GM23248 (cell line): ENCODE data around the gene SPATS2. TPM values are rescaled to one million over a fixed set of nuclear protein-coding genes. Genes with fewer than 3 reads are reported as not detected.

Experiments used
- DNase-seq: peaks from one replicate; pipeline ENCODE4 v3.0.0-alpha.2; 2015
- H2AFZ ChIP-seq: fragments of 200-600 bp; sonication (generic); 2 replicates; pipeline ENCODE4 v1.6.1; 2016; ENCODE audit warnings: antibody characterized with exemption
- H3F3A ChIP-seq: fragments of 200-600 bp; sonication (generic); 2 replicates; pipeline ENCODE4 v1.6.1; 2016; ENCODE audit warnings: mild to moderate bottlenecking, antibody characterized with exemption, mixed run types; ENCODE audit not compliant: insufficient read depth
- H3K27ac ChIP-seq: fragments of 200-600 bp; sonication (generic); 2 replicates; pipeline ENCODE4 v1.5.1; 2016; ENCODE audit warnings: mild to moderate bottlenecking
- H3K27me3 ChIP-seq: fragments of 200-600 bp; sonication (generic); replicated peaks from 2 replicates; pipeline ENCODE4 v1.6.1; 2016; ENCODE audit warnings: mild to moderate bottlenecking; ENCODE audit not compliant: insufficient read depth
- H3K36me3 ChIP-seq: fragments of 200-600 bp; sonication (generic); 2 replicates; pipeline ENCODE4 v1.6.1; 2016; ENCODE audit warnings: low read depth, mild to moderate bottlenecking
- H3K4me1 ChIP-seq: fragments of 200-600 bp; sonication (generic); 2 replicates; pipeline ENCODE4 v1.6.1; 2016; ENCODE audit warnings: mild to moderate bottlenecking; ENCODE audit not compliant: insufficient read depth
- H3K4me2 ChIP-seq: fragments of 200-600 bp; sonication (generic); one replicate; pipeline ENCODE4 v1.6.1; 2016; ENCODE audit warnings: mild to moderate bottlenecking; ENCODE audit not compliant: unreplicated experiment
- H3K4me3 ChIP-seq: fragments of 200-600 bp; sonication (generic); 2 replicates; pipeline ENCODE4 v1.5.1; 2016; ENCODE audit warnings: mild to moderate bottlenecking
- H3K79me2 ChIP-seq: fragments of 200-600 bp; sonication (generic); 2 replicates; pipeline ENCODE4 v1.6.1; 2016; ENCODE audit warnings: mild to moderate bottlenecking; ENCODE audit not compliant: insufficient read depth
- H3K9ac ChIP-seq: fragments of 200-600 bp; sonication (generic); 2 replicates; pipeline ENCODE4 v1.6.1; 2016; ENCODE audit warnings: mild to moderate bottlenecking
- H3K9me2 ChIP-seq: fragments of 200-600 bp; sonication (generic); 2 replicates; pipeline ENCODE4 v1.6.1; 2016; ENCODE audit warnings: mixed run types, mild to moderate bottlenecking, moderate library complexity; ENCODE audit not compliant: insufficient read depth
- H3K9me3 ChIP-seq: fragments of 200-600 bp; sonication (generic); one replicate; pipeline ENCODE4 v1.6.1; 2017; ENCODE audit warnings: low read depth
- H4K20me1 ChIP-seq: fragments of 200-600 bp; sonication (generic); 2 replicates; pipeline ENCODE4 v1.6.0; 2016; ENCODE audit not compliant: insufficient read depth
- EZH2 ChIP-seq: fragments of 200-600 bp; sonication (generic); IDR thresholded peaks from 2 replicates; pipeline ENCODE4 v1.6.1; 2018; ENCODE audit warnings: antibody characterized with exemption, mild to moderate bottlenecking; ENCODE audit not compliant: insufficient read depth, poor library complexity, severe bottlenecking
- EZH2phosphoT487 ChIP-seq: fragments of 200-600 bp; sonication (generic); IDR thresholded peaks from 2 replicates; pipeline ENCODE4 v1.6.1; 2018; ENCODE audit warnings: antibody characterized with exemption, moderate library complexity, mild to moderate bottlenecking, low read depth; ENCODE audit not compliant: insufficient read depth
- WGBS, 2 experiments: methylation state at CpG; one replicate each; pipeline ENCODE4 v1.1.6; 2015 to 2017; ENCODE audit warnings: low lambda C conversion rate in 2 of 2, low coverage in 1 of 2; ENCODE audit errors: missing lambda C conversion rate in 2 of 2; 5-methylcytosine and 5-hydroxymethylcytosine counted together
- in situ Hi-C: fragments of 300-500 bp; cut with MboI; formaldehyde crosslinking; loops from 2 replicates; pipeline ENCODE4 v1.15.0; 2020
- polyA plus RNA-seq: library from polyadenylated mRNA; unstranded; fragments of >200 nt; fragmentation: Nextera tagmentation; extraction: Ambion mirVana; gene quantifications from 2 replicates; pipeline ENCODE4 v1.2.1, GENCODE V29; 2016
- total RNA-seq: library from RNA; depleted of rRNA; stranded (reverse); fragments of >200 nt; shearing (Covaris generic); gene quantifications from 2 replicates; pipeline ENCODE4 v1.2.3, GENCODE V29; 2014

SPATS2 gene
- total and polyA plus RNA-seq, 2 experiments from 2014 or later = 22.3 to 25.0 TPM

- Histone ChIP-seq H3K27ac (no peak overlapping the region), H3K79me2 (no peaks in the 10 kb centered on the region), H3F3A (no peaks in the 10 kb centered on the region), H3K27me3 (peaks cover 37% of the 10 kb centered on the region), H3K9me2 (no peaks in the 10 kb centered on the region), H3K4me2 (no peak overlapping the region), H3K4me1 (0 out of 2 replicates have a peak, but pooled peaks cover 2% of the 10 kb centered on the region), H4K20me1 (no peaks in the 10 kb centered on the region), H3K9me3 (no peaks in the 10 kb centered on the region), H3K9ac (no peak overlapping the region), H3K4me3 (no peak overlapping the region), H2AFZ (no peak overlapping the region), H3K36me3 (no peaks in the 10 kb centered on the region)
- in situ Hi-C loops = no loop called here
- no peak for DNase-seq
- 44% methylated on average over 16 of the region's 16 CpGs for WGBS, 2 experiments
- TF ChIP-seq EZH2 (no peak), EZH2phosphoT487 (0 out of 2 replicates have a peak, but pooled peaks have one; percentile 35)
Observed at GRCh38 chr12:49335118-49335954, 31.9 kb upstream of the SPATS2 start.

GRCh38 chr12:49335955-49336644, 31.2 kb upstream of the SPATS2 start:
- no peak for TF ChIP-seq EZH2phosphoT487
- no peak for TF ChIP-seq EZH2
- Histone ChIP-seq H3K9ac (no peak overlapping the region), H3K9me2 (no peaks in the 10 kb centered on the region), H3K79me2 (no peaks in the 10 kb centered on the region), H3K4me2 (no peak overlapping the region), H3K27me3 (peaks cover 44% of the 10 kb centered on the region), H3K9me3 (no peaks in the 10 kb centered on the region), H3K27ac (no peak overlapping the region), H2AFZ (peak overlapping the region; percentile 74; the same call in 1 of the 2 replicates), H4K20me1 (no peaks in the 10 kb centered on the region), H3K36me3 (no peaks in the 10 kb centered on the region), H3F3A (no peaks in the 10 kb centered on the region), H3K4me1 (0 out of 2 replicates have a peak, but pooled peaks cover 2% of the 10 kb centered on the region), H3K4me3 (no peak overlapping the region)
- WGBS, 2 experiments = 7 to 8% methylated on average over 29 to 52 of the region's 72 CpGs
- in situ Hi-C loops = no loop called here
- DNase-seq = no peak

- DNase-seq = peak; percentile 86
- Histone ChIP-seq H3K27ac (no peak within 1 kb of the TSS), H3K36me3 (no peaks in the 10 kb centered on the region), H3F3A (no peaks in the 10 kb centered on the region), H3K79me2 (no peaks in the 10 kb centered on the region), H3K4me1 (0 out of 2 replicates have a peak, but pooled peaks cover 2% of the 10 kb centered on the region), H2AFZ (peak within 1 kb of the TSS; percentile 74), H4K20me1 (no peaks in the 10 kb centered on the region), H3K4me3 (peak within 1 kb of the TSS; percentile 61), H3K9me3 (no peaks in the 10 kb centered on the region), H3K27me3 (peaks cover 50% of the 10 kb centered on the region), H3K9ac (no peak within 1 kb of the TSS), H3K9me2 (no peaks in the 10 kb centered on the region), H3K4me2 (peak within 1 kb of the TSS; percentile 68)
- TF ChIP-seq EZH2 = peak; percentile 99
- TF ChIP-seq EZH2phosphoT487 = peak; percentile 85
- in situ Hi-C loops = no loop called here
- WGBS, 2 experiments = 2 to 3% methylated on average over 38 to 54 of the region's 65 CpGs
Observed at GRCh38 chr12:49336645-49337584, 30.3 kb upstream of the SPATS2 start, which contains the start of gene C1QL4. TSS of gene C1QL4 (minus strand) at chr12:49337188. CDS start at chr12:49336477, 711 bp downstream.
